Erythroblast (primary cell): ENCODE results near the gene LSAMP.

Experiments
- GATA1 ChIP-seq: IDR thresholded peaks from 2 replicates; pipeline ENCODE4 v1.6.1; 2011; ENCODE audit warnings: low read depth, mild to moderate bottlenecking, control low read depth, low read length, moderate library complexity
- POLR2A ChIP-seq: IDR thresholded peaks from 2 replicates; pipeline ENCODE4 v1.6.1; 2011; ENCODE audit warnings: mild to moderate bottlenecking, low read length

GRCh38 chr3:116288485-116288884 lies 156.8 kb downstream of the LSAMP start:
- TF ChIP-seq POLR2A (no peak), GATA1 (no peak)
